ENCODE results near the gene TRIM58. TPM values are rescaled to one million over a fixed set of nuclear protein-coding genes. Genes with fewer than 3 reads are reported as not detected.

Gene TRIM58
- total RNA-seq, 1 experiment from 2014 or later = not detected

GRCh38 chr1:247884797-247885413 lies 27.9 kb downstream of the TRIM58 start:
- Mint-ChIP-seq H3K36me3 (ENCODE audit: insufficient read depth, unreplicated experiment) (no peaks in the 10 kb centered on the region), H3K4me3 (ENCODE audit: low read depth, unreplicated experiment) (no peak overlapping the region), H3K4me1 (ENCODE audit: low read depth, unreplicated experiment) (no peaks in the 10 kb centered on the region), H3K27me3 (ENCODE audit: unreplicated experiment) (no peaks in the 10 kb centered on the region), H3K27ac (ENCODE audit: unreplicated experiment) (no peak overlapping the region), H3K9me3 (ENCODE audit: low read depth, unreplicated experiment) (peaks cover 2% of the 10 kb centered on the region)
- DNase-seq = no peak
- CTCF ChIA-PET = no interaction called here
- no TSS peak for BruUV-seq (replicated peaks)
- TF ChIP-seq CTCF (IDR thresholded peaks at IDR 0.05; ENCODE audit: unreplicated experiment) = no peak
- intact Hi-C loops (cut with micrococcal nuclease; ENCODE audit: unreplicated experiment) = no loop called here

- CTCF ChIA-PET = no interaction called here
- intact Hi-C loops (cut with micrococcal nuclease; ENCODE audit: unreplicated experiment) = no loop called here
- Mint-ChIP-seq H3K4me1 (ENCODE audit: low read depth, unreplicated experiment) (no peaks in the 10 kb centered on the region), H3K4me3 (ENCODE audit: low read depth, unreplicated experiment) (no peak within 1 kb of the TSS), H3K27ac (ENCODE audit: unreplicated experiment) (no peak within 1 kb of the TSS), H3K9me3 (ENCODE audit: low read depth, unreplicated experiment) (peaks cover 11% of the 10 kb centered on the region), H3K36me3 (ENCODE audit: insufficient read depth, unreplicated experiment) (no peaks in the 10 kb centered on the region), H3K27me3 (ENCODE audit: unreplicated experiment) (no peaks in the 10 kb centered on the region)
- BruUV-seq (replicated peaks) = no TSS peak
- no peak for TF ChIP-seq CTCF (IDR thresholded peaks at IDR 0.05; ENCODE audit: unreplicated experiment)
- DNase-seq = no peak
Observed at GRCh38 chr1:247895163-247895637, 38.2 kb downstream of the TRIM58 start, which contains the start of gene OR2W3. TSS of gene OR2W3 (plus strand) at chr1:247895587. CDS start at chr1:247895587, 0 bp downstream.

GRCh38 chr1:247895976-247896375 lies 39.0 kb downstream of the TRIM58 start:
- Mint-ChIP-seq H3K9me3 (ENCODE audit: low read depth, unreplicated experiment) (peaks cover 11% of the 10 kb centered on the region), H3K4me3 (ENCODE audit: low read depth, unreplicated experiment) (no peak overlapping the region), H3K27ac (ENCODE audit: unreplicated experiment) (no peak overlapping the region), H3K27me3 (ENCODE audit: unreplicated experiment) (no peaks in the 10 kb centered on the region), H3K36me3 (ENCODE audit: insufficient read depth, unreplicated experiment) (no peaks in the 10 kb centered on the region), H3K4me1 (ENCODE audit: low read depth, unreplicated experiment) (no peaks in the 10 kb centered on the region)
- TF ChIP-seq CTCF (IDR thresholded peaks at IDR 0.05; ENCODE audit: unreplicated experiment) = no peak
- CTCF ChIA-PET = no interaction called here
- intact Hi-C loops (cut with micrococcal nuclease; ENCODE audit: unreplicated experiment) = no loop called here
- DNase-seq = no peak
- no TSS peak for BruUV-seq (replicated peaks)

GRCh38 chr1:247904122-247904521 lies 47.1 kb downstream of the TRIM58 start:
- no peaks in the 10 kb centered on the region for H3K27me3 Mint-ChIP-seq (ENCODE audit: unreplicated experiment)
- no TSS peak for BruUV-seq (replicated peaks)
- CTCF ChIA-PET = no interaction called here
- H3K36me3 Mint-ChIP-seq (ENCODE audit: insufficient read depth, unreplicated experiment) = no peaks in the 10 kb centered on the region
- DNase-seq = no peak
- H3K4me3 Mint-ChIP-seq (ENCODE audit: low read depth, unreplicated experiment) = no peak overlapping the region
- H3K9me3 Mint-ChIP-seq (ENCODE audit: low read depth, unreplicated experiment) = peaks cover 19% of the 10 kb centered on the region
- intact Hi-C loops (cut with micrococcal nuclease; ENCODE audit: unreplicated experiment) = no loop called here
- no peaks in the 10 kb centered on the region for H3K4me1 Mint-ChIP-seq (ENCODE audit: low read depth, unreplicated experiment)
- TF ChIP-seq CTCF (IDR thresholded peaks at IDR 0.05; ENCODE audit: unreplicated experiment) = no peak
- H3K27ac Mint-ChIP-seq (ENCODE audit: unreplicated experiment) = no peak overlapping the region
